ENCODE data around the gene URB1.
A peak's percentile ranks its signal among the peaks of the same experiment; 100 is the strongest.
"Not testable (repeated sequence)": the region's sequence is repeated elsewhere in the genome, so short reads cannot be mapped to it uniquely, and the experiment has no call there.

The URB1 gene, protein sequence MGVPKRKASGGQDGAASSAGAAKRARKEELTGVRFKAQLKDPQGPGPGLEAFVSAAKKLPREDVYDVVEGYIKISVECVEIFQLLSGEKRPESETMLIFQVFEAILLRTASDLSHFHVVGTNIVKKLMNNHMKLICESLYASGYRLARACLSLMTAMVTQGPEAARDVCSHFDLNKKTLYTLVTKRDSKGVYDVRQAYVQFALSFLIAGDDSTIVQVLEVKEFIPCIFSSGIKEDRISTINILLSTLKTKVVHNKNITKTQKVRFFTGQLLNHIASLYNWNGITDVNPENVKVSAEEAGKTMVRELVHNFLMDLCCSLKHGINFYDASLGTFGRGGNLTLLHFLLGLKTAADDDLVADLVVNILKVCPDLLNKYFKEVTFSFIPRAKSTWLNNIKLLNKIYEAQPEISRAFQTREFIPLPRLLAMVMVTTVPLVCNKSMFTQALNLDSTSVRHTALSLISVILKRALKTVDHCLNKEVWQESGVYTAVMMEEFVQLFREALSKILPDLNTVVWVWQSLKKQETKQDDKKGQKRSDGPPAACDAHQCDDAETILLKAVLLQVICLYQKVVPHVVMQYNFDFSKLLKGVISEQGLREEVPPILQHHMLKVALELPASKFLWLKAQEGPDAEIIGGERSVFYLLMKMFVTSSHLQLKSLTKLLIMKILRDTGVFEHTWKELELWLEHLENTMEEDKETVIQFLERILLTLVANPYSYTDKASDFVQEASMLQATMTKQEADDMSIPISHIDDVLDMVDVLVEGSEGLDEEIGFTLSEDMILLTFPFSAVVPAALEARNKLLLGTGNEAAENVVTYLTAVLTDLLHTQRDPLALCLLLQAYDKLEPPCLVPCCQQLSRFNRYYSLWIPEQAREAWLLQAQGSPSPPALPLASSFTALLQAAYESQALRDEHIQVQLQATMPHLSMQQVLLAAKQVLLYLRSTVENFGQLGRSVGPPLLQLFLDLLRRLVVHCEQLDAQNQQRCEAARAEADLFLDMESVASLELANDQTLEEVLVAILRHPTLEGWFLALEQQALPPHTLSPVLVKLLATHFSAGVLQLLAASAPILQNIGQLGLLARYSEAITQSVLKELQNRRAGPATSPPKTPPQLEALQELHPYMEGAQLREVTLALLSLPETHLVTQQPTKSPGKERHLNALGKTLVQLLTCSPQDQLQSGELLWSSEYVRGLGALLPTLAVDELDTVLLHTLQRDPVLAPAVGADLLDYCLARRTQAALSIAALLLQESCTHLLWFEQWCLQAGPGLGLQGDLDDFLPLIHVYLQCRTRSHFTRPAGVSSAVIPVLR (N-terminal part only)

DNA sequence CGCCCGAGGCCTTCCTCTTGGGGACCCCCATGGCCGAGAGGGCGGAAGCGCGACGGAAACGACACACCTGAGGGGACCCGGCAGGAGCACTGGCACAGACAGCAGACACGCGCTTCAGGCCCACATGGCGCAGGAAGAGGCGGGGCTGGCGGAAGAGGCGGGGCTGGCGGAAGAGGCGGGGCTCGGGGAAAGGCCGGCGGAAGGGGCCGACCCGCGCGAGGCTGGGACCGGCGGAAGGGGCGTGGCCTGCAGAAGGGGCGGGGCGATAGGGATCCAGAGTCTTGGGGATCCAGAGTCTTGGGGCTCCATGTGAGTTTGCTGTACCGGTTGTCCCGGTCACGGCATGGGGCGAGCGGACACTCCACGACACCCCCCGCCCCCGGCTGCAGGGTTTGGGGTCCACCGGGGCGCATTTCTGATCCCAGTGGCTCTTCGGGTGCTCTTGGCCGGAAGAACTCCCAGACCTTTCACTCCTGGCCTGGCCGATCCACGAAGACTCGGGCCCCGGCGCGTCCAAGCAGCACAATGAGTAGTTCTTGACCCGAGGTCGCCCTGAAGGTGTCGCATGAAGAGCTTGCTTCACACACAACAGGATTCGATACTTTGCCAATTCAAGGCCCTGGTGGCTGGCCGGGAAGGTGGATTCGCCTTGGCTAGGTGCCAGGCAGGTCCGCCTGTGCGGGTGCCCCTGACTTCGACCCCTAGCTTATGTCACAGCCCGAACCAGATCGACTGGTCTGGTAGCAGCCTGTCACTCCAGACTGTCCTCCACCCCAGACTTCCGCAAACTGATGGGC, at the start of gene URB1:
Gene URB1, minus strand, starts transcription at position 133 of the 797 bp plus-strand sequence. Its CDS starts 102 bp downstream, at position 31.
- DNase-seq: peak; percentile 99

DNA sequence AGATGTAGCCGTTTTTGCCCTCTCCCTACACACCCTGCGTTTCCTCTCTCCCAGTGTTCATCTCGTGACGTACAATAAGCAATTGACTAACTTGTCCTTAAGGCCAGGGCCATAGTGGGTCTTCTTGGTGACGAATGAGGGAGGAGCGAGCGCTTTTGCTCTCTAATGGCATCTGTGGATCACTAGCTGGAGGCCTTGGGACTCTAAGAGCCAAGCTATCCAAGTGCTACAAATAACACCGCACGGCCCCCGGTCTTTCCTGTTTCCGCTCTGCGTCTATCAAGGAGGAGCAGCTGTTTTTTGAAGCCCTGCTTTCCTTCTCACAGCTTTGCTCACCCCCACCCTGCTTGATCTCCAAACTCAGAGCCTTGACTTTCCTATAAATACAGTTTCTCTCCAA, 44.9 kb upstream of the URB1 start:
- DNase-seq: no peak

DNA sequence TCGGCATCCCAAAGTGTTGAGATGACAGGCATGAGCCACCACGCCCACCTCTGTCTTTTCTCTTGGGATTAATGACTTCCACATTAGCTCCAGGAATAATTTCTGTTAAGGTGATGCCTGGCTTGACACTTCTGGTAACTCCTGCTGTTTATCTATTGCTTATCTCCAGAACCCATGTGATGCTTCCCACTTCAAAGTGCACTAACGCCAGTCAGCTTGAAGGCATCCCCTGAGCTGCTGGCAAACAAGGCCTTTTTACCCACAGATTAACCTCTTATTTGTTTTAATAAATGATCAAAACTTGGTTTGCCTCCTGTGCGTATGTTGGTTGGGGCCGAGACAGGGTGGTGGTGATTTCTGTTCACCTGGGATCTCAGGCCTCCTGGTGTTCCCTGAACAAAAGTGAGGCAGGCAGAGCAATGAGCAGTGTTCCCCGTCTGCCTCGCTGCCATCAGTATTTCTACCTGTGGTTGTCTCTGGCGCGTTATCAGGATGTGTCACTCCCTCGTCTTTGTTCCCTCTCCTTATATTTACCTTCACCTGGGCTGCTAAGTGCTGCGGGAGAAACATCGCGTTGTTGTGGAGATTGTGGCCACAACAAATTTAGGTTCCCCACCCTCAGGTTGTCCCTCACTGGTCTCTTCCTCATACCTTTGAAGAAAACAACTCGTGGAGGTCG, 40.3 kb upstream of the URB1 start:
- not testable (repeated sequence) for DNase-seq

DNA sequence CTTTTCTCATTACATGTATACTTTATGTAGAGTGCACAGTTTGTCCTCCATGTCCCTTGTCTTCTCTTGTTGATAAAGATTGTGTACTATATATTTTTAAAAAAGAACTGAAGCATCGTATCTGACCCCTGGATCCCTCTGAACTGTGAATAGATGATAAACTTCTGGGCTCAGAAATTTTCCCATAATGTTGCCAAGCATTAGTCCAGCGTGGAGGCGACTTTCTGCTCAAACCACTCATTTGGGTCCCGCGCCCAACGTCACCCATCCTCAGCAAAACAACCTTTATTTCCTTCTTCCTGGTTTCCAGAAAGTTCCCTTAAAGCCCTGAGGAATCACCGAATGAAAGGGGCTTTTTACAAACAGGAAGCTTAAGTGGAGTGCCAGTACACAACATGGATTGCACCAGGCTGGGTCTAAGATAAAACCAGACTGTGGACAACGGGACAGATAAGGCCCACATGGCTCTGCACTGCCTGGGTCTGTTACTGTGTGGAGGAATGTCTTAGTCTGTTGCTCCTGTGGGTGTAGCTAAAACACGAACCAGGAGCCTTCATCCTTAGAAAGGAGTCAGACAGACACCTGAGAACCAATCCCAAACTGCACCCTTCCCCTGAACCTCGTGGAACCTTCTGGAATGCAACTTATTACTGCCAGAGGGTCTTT, 35.3 kb upstream of the URB1 start:
- DNase-seq: no peak

DNA sequence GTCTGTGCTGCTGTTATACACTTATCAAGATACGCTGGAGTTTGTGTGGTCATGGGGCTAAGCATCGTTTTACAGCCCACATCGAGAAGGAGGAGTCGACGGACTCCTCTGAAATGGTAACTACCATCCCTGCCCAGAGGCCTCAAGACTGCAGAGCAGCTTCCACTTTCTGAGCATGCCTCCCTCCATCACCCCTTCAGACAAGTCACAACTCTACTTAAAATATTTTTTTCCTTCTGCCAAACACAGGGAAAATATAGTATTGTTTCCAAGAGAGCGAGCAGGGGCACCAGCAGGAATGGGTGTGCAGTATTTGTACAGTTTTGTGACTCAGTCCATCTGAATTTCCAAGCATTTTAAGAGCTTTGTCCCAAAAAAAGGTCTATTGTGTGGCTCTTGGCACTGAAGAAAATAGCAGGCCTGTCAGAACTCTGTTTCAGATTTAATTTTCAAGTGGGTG, 33.8 kb upstream of the URB1 start:
- DNase-seq: no peak

DNA sequence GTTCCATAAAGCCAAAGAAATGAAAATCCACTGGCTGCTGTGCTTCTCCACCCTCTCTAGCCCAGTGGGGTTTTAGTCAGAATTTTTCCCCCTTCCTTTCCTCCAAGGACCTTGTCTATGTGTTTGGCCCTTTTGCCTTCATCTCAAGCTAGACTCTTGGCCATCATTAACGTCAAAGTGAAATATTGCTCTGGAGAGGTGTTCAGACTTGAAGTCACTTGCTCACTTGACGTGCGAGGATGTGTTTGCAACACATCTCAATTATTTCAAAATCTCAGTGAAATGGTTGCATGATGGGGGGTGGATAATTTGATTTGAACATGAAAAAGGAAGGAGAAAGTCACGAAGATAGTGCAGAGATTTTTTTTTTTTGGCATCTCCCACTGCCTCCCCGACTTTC, 33.3 kb upstream of the URB1 start:
- no peak for DNase-seq

DNA sequence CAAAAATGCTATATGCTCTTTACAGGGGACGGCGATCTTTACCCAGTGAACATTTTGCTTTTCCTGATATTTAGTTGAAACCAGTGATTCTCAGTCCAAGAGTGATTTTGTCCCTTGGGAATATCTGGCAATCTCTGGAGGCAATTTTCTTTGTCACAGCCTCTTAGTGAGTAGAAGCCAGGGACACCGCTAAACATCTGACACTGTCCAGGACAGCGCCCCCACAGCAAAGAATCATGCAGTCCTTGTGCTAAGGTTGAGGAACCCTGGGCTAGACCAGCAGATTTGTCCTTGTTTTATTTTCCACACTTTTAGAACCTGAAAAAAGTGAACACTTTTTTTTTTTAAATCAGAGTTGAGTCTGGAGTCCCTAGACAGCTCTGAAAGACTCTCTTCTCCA, 32.8 kb upstream of the URB1 start:
- no peak for DNase-seq

DNA sequence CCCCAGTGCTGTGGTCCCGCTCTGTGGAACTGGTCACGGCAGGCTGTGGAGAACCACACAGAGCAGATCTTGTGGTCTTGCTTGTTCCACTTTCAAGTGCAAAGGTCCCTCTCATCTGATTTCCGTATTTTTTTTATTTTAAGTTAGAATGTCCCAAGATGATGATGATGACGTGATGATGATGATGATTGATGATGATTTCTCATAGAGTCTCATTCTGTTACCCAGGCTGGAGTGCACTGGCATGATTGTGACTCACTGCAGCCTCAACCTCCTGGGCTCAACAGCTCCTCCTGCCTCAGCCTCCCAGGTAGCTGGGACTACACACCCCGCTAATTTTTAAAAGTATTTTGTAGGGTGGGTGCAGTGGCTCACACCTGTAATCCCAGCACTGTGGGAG, 31.9 kb upstream of the URB1 start:
- no peak for DNase-seq

DNA sequence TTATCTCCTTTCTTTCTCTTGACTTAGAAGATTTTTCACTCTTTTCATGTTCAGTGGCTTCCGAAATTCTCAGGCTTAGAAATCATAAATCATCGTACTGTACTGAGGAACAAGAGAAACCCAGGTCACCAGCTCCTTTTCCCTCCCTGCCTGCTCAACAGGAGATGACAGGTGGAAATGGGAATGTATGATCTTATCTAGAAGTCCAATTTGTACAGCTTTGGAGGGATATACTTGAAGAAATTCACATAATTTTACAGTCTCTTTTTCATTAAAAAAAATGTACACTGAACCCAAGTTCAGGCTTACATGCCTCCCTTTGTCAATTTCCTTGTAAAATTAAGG, 31.4 kb upstream of the URB1 start:
- DNase-seq: no peak

DNA sequence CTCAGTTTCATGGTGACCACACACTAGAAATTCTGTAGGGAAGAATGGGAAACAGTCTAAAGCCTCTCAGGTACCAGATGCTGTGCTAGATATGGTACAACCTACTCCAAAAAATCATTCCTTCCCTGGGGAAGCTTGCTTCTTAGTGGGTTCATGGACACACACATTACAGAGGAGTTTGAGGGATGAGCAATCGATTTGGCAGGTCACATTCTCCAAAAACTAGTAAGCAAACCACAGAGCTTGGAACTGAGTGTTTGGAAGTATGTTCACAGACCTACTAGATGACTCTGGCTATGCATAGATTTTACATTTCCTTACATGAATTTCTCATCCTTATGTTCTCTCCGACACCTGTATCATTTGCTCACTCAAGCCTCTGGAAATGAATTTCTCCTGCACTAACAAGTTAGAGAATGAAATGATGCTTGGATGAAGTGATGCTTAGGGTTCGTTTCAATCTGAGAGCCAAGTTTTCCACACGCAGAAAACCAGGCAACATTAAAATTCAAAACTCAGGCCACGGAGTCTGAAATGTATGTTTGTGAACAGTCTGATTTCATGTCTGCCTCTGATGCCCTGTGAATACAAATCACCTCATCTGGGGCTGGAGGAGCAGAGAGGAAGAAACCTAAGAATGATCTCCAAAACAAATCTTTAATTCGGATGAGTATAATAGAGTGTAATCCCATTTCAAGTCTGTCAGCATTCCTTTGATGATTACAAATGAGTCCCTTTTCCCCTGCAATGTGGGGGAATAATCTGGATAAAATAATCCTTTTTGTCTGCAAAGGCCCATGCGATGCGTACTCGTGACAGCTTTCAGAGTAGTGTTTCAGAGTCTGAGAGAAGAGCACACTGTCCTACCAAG, 30.7 kb upstream of the URB1 start:
- DNase-seq: no peak

DNA sequence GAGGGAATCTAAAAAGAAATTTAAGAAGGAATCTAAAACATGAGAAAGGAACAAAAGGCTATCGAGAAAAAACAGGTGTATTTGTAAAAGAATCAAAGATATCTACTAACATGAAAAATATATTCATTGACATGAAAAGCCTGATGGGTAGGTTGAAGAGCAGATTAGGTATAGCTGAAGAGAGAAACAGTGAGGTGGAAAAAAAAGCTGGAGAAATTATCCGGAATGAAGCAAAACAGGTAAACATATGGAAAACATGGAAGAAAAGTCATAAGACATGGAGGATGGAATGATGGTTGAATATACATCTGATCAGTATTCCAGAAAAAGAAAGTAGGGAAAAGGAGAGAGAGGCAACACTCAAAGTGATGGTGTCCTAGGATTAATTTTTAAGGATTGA, 29.3 kb upstream of the URB1 start:
- no peak for DNase-seq

DNA sequence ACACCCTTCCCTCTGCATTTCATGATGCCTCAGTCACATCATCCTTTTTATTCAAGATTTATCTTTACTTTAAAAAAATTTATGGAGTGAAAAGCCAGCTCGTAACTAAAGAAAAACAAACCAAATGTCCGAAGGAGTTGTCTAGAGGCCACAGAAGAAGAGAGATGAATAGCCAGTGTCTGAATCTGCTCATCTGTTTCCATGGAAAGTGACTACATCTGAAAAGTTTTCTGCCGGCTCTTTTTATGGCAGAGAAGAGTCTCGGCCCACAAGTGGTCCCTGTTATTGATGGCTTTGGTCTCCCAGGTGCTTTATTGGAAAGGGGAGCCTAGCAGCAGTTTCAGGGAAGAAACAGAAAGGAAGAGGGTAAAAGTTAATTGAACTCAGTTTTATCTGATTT, 25.3 kb upstream of the URB1 start:
- DNase-seq: no peak

DNA sequence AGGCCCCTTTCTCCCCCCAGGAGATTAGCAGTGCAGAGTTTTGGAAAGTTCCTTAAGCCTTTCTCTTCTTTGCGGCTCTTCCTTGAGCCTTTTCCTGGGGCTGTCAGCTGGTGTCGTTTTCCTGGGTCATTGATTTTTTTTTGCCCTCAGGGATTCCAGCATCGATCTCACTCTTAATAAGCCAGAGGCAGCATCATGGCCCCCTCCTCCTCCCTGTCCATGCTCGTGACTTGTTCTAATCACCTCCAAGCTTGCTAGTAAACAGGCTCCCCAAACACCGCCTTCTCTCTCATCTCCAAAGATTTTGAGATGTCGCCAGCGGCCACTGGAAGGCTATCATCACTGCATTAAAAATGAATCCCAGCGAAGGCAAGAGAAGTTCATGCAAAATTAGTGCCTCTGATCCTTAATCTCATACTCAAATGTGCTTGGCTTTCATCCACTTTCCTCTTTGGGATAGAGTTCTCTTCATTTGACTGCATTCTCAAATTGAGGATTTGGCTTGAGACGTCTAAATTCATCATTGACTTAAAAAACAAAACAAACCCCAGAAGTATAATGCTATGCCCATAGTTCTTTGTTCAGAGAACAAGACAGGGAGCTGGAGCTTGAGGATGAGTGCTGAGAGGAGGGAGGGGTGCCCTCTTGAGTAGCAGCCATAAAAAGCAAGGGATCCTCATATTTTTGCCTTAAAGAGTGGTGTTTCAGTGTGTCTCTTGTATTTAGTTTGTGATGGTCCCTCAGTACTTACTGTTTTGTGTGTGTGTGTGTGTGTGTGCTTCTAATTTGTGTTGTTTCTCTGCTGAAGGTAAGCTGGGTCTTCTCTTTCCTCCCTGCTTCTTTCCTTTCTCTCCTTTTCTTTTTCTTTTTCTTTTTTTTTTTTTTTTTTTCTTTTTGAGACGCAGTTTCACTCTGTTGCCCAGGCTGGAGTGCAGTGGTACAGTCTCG, 22.9 kb upstream of the URB1 start:
- DNase-seq: no peak

DNA sequence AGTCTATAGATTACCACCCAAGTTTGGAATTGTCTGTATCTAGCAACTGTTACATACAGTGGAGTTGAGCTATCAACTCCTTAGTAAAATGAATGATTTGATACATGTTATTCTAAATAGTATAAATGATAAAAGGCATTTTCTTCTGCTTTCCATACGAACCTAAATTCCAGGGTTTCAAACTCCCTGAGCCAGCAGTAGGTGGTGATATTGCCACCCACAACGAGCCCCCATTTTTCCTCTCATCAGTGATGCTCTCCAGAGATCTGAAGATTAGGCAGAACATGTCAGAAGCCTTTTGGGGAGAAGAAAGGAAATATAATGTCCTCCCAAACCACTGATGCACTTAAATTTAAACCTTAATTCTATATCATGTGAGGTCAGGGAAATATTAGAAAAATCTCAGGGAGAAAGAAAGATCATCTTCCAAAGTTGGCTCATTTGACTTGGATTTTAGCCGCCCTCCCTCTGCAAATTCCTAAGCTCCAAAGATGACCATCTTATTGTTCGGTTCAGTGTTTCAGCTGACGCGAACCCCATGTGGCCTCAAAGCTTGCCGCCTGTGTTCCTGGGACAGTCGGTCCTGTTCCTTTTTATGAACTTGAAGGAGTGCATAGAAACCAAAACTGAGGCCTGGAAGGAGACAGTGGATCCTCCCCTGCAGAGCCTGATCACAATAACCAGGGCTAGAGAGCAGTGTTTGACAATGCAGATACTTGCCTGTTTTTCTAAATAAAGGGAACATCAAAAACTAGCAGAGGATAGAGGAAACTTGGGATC, 22.0 kb upstream of the URB1 start:
- no peak for DNase-seq

DNA sequence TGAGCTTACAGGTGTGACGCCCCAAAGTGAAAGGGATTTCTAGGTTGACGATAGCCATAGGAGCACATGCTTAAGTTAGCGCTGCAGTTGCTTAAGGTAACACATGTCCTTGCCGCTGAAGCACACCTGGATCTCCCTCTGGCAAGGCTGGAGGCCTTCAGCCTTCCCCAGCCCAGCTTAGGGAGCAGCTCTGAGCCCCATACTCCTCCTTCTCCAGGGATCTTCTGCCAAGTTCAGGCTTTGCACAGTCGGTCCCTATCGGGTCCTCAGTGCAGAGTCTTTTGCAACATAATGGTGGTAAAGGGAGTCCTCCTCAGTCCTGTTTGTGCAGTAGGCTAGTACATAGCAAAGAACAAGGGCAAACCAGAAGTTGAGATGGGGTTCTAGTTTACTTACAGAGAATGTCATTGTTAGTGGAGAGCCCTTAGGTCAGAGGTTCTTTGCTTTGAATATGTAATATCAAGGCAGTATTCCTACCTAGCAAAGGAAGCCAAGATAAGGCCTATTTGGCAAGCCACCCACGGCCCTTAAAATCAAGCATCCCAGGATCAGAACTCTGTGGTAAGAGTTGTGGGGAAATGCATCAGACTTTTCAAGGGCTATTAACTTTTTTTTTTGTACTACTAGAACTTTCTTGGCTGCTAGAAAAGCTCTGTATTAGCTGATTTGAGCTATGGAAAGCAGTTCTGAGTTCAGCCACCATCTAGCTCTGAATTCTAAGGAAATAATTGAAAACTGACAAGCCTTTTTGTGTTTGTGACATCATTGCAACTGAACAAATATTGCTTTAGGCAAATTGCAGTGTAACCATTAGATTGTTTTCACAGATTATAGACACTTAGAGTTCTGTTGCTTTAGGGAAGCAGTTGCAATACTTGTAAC, 21.1 kb upstream of the URB1 start:
- DNase-seq: no peak

DNA sequence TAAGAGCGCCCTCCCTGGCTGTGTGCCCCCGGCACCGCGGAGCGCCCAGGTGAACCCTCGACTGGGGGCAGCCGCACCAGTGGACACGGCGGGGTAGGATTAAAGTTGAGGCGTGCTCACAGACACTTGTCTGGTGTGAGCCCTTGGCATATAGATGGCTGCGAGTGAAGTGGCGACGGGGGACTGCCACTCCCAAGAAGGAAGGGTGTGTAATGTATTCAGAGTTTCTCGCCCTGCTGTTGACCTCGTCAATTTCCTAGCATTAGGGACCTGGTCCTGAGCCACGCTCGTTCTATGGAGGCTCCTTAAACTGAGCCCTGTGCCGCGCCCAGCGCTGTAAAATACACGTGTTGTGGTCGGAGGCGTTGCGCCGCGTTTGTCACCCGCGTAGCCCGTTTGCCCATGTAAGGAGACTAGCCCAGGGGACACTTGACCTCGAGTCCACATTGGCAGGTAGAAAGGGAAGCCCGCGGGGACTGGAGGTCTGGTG, 20.2 kb upstream of the URB1 start:
- peak; percentile 23 for DNase-seq

Data from activated CD8-positive, alpha-beta memory T cell treated with anti-CD3 and anti-CD28 coated beads, Interleukin-2, amount 50 U/mL, for 4 hours (primary cell).